ENCODE results near the gene CHD3. TPM values are rescaled to one million over a fixed set of nuclear protein-coding genes. Genes with fewer than 3 reads are reported as not detected.

CHD3 gene
- polyA plus RNA-seq, 2 of the 4 experiments (the other 2 are of a cell fraction) = 56.3 to 111 TPM

DNA sequence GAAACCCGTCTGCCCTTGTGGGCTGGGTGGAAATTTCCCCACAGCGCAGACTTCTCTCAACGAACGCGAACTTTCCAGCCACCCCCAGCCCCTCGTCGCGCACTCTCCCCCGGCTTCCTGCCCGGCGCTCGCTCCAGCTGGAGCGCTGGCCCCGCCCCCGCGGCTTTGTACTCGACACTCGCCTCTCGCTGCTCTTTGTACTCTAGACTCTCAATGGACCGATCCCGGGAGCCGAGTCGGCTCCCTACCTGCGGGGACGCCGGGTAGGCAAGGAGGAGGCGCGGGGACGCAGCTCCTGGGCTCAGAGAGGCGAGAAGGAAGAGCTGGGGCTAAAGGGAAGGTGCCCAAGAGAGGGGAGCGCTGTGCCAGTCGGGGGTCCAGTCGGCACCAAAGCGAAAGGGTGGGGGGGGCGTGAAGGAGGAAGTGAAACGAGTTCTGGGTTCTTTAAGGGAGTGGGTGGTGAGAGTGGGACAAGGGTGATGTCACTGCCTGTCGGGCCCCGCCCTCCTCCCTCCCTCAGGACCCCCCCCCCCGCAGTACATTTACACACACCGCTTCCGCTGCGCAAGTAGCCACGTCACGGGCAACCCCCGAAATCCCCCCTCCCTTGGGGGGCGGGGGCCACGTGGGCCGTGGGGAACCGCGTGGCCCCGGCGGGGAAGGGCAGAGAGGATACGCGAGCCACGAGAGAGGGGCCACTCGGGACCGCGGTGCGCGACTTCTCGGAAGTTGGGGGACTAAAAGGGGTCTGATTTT, 44.9 kb upstream of the CHD3 start (continued):
- TF ChIP-seq POLR2AphosphoS2 (conservative IDR thresholded peaks at IDR 0.05; ENCODE audit: low read length) (peak; percentile 55; the same call in 1 of the 2 replicates), FOSB (CRISPR knock-in tag; IDR thresholded peaks at IDR 0.05) (peak; percentile 92)

DNA sequence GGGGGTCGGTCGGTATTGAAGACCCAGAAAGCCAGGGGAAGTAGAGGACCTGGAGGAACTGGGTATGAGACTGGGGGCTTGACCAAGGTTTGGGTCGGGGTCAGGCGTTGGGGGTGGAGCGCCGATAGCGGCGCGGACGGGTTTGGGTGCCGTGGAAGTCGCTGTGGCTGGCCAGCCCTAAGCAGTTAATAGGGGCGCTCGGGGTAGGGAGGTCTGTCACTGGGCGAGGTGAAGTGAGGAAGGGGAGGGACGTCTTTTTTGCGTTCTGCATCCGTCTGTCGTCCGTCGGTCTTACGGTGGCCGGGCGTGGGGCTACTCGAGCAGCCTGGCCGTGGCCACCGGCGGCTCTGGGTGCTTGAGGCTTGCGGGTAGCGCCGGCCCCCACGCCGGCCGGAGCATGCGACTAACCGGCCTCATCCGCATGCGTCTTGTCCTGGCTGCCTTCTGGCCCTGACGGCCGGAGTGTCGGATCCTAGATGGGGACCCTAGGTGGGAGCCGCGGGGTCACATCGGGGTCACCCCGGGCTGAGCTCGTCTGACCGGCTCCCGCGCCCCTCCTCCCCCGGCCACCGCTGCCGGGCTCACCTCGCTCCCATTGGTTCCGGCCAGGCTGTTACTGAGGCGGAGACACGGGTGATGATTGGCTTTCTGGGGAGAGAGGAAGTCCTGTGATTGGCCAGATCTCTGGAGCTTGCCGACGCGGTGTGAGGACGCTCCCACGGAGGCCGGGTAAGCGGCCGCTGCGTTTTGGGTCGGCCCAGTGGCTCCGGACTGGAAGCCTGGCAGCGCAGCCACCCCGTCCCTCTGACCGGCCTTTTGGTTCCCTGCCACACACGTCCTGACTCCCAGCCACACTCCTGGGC, 44.1 kb upstream of the CHD3 start:
- Histone ChIP-seq H3K4me3 (peak overlapping the region; percentile 80), H3K27ac (peak overlapping the region; percentile 96), H3K4me2 (peak overlapping the region; percentile 91), H3K9me3 (no peaks in the 10 kb centered on the region), H3K4me1 (peaks cover 28% of the 10 kb centered on the region)
- FAIRE-seq = peak; percentile 89
- CTCF ChIA-PET = interaction anchor here (0.7 to 25.1 kb wide), 13 partner anchors 12 to 215 kb away, joined by 3 to 677 read pairs (median 4); partner anchors contain the start of genes CYB5D1, KDM6B, NAA38 and WRAP53
- 2% methylated on average over 46 of the region's 71 CpGs for WGBS (ENCODE audit: missing lambda C conversion rate)
- ATAC-seq = peak; percentile 55 to 82
- peak; percentile 95 to 97 for DNase-seq (ENCODE audit: low read depth in 1 of 2, low spot score in 1 of 2)
- POLR2A ChIA-PET = interaction anchor here (0.6 to 5.7 kb wide), 9 partner anchors 7 to 329 kb away, joined by 3 to 65 read pairs (median 4); partner anchors contain the start of genes CYB5D1, KDM6B, NAA38 and TP53
- TF ChIP-seq RNF2 (IDR thresholded peaks at IDR 0.05; ENCODE audit: borderline replicate concordance, low read depth) = no peak
- TF ChIP-seq KDM1A (IDR thresholded peaks at IDR 0.05; ENCODE audit: low read depth) = no peak
- TF ChIP-seq, protein P1, sequence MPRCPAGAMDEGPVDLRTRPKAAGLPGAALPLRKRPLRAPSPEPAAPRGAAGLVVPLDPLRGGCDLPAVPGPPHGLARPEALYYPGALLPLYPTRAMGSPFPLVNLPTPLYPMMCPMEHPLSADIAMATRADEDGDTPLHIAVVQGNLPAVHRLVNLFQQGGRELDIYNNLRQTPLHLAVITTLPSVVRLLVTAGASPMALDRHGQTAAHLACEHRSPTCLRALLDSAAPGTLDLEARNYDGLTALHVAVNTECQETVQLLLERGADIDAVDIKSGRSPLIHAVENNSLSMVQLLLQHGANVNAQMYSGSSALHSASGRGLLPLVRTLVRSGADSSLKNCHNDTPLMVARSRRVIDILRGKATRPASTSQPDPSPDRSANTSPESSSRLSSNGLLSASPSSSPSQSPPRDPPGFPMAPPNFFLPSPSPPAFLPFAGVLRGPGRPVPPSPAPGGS (IDR thresholded peaks at IDR 0.05) = 0 out of 3 replicates have a peak, but pooled peaks have one; percentile 10
- peak; percentile 93 for TF ChIP-seq RFX5 (IDR thresholded peaks at IDR 0.05)
- TF ChIP-seq FOXS1 (CRISPR knock-in tag; IDR thresholded peaks at IDR 0.05) = no peak
- TF ChIP-seq, protein P2, sequence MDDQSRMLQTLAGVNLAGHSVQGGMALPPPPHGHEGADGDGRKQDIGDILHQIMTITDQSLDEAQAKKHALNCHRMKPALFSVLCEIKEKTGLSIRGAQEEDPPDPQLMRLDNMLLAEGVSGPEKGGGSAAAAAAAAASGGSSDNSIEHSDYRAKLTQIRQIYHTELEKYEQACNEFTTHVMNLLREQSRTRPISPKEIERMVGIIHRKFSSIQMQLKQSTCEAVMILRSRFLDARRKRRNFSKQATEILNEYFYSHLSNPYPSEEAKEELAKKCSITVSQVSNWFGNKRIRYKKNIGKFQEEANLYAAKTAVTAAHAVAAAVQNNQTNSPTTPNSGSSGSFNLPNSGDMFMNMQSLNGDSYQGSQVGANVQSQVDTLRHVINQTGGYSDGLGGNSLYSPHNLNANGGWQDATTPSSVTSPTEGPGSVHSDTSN (IDR thresholded peaks at IDR 0.05) = 0 out of 2 replicates have a peak, but pooled peaks have one; percentile 17
- peak; percentile 76 for TF ChIP-seq FOSB (CRISPR knock-in tag; IDR thresholded peaks at IDR 0.05)
- TF ChIP-seq HOXA7 (CRISPR knock-in tag; IDR thresholded peaks at IDR 0.05) = peak; percentile 90; the same call in 1 of the 2 replicates
- TF ChIP-seq HOXB13 (CRISPR knock-in tag; IDR thresholded peaks at IDR 0.05; ENCODE audit: low read depth) = peak; percentile 42; the same call in 1 of the 2 replicates
- TF ChIP-seq RCOR1 (IDR thresholded peaks at IDR 0.05; ENCODE audit: low read depth, low read length) = no peak
- TF ChIP-seq FOSL2 (IDR thresholded peaks at IDR 0.05) = no peak
- no peak for TF ChIP-seq FOSL2 (CRISPR knock-in tag; IDR thresholded peaks at IDR 0.05)
- TF ChIP-seq, protein P3, sequence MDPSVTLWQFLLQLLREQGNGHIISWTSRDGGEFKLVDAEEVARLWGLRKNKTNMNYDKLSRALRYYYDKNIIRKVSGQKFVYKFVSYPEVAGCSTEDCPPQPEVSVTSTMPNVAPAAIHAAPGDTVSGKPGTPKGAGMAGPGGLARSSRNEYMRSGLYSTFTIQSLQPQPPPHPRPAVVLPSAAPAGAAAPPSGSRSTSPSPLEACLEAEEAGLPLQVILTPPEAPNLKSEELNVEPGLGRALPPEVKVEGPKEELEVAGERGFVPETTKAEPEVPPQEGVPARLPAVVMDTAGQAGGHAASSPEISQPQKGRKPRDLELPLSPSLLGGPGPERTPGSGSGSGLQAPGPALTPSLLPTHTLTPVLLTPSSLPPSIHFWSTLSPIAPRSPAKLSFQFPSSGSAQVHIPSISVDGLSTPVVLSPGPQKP (IDR thresholded peaks at IDR 0.05; ENCODE audit: low read depth, low read length) = no peak
- TF ChIP-seq, protein P4, sequence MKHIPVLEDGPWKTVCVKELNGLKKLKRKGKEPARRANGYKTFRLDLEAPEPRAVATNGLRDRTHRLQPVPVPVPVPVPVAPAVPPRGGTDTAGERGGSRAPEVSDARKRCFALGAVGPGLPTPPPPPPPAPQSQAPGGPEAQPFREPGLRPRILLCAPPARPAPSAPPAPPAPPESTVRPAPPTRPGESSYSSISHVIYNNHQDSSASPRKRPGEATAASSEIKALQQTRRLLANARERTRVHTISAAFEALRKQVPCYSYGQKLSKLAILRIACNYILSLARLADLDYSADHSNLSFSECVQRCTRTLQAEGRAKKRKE (CRISPR knock-in tag; IDR thresholded peaks at IDR 0.05; ENCODE audit: low read depth) = no peak
- TF ChIP-seq GATA3 (IDR thresholded peaks at IDR 0.05; ENCODE audit: borderline replicate concordance) = 0 out of 2 replicates have a peak, but pooled peaks have one; percentile 22
- TF ChIP-seq, protein P5, sequence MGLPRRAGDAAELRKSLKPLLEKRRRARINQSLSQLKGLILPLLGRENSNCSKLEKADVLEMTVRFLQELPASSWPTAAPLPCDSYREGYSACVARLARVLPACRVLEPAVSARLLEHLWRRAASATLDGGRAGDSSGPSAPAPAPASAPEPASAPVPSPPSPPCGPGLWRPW (IDR thresholded peaks at IDR 0.05) = no peak
- TF ChIP-seq CBX8 (IDR thresholded peaks at IDR 0.05) = no peak
- no peak; a peak in 1 of 5 replicates for TF ChIP-seq RAD21 (conservative IDR thresholded peaks at IDR 0.05 in 1 of 2, IDR thresholded peaks at IDR 0.05 in 1 of 2)
- TF ChIP-seq TFCP2L1 (CRISPR knock-in tag; IDR thresholded peaks at IDR 0.05) = peak; percentile 80
- no peak for TF ChIP-seq EP300 (IDR thresholded peaks at IDR 0.05)
- TF ChIP-seq NFE2L2 (conservative IDR thresholded peaks at IDR 0.05; ENCODE audit: low read length) = no peak
- no peak for TF ChIP-seq BHLHE40 (IDR thresholded peaks at IDR 0.05; ENCODE audit: low read depth, low read length)
- peak; percentile 82 for TF ChIP-seq RARB (CRISPR knock-in tag; IDR thresholded peaks at IDR 0.05)
- TF ChIP-seq ZFP36 (IDR thresholded peaks at IDR 0.05; ENCODE audit: borderline replicate concordance, partially characterized antibody) = no peak
- TF ChIP-seq EHF (CRISPR knock-in tag; IDR thresholded peaks at IDR 0.05) = peak; percentile 50; the same call in 1 of the 2 replicates
- peak; percentile 82; the same call in 1 of the 2 replicates for TF ChIP-seq POLR2AphosphoS2 (conservative IDR thresholded peaks at IDR 0.05; ENCODE audit: low read length)
- TF ChIP-seq HOXB5 (CRISPR knock-in tag; IDR thresholded peaks at IDR 0.05) = peak; percentile 78
- no peak for TF ChIP-seq NR3C1 (IDR thresholded peaks at IDR 0.05)
- peak; percentile 21; the same call in 1 of the 2 replicates for TF ChIP-seq CHD4 (IDR thresholded peaks at IDR 0.05; ENCODE audit: borderline replicate concordance)
- no peak for TF ChIP-seq ZNF302 (CRISPR knock-in tag; IDR thresholded peaks at IDR 0.05)
- TF ChIP-seq PHF8 (IDR thresholded peaks at IDR 0.05; ENCODE audit: borderline replicate concordance, low read depth) = peak; percentile 74; the same call in 1 of the 2 replicates
- TF ChIP-seq TP53 (CRISPR knock-in tag; IDR thresholded peaks at IDR 0.05) = peak; percentile 83
